GM13977 (cell line): ENCODE data around the gene COL4A2.

Experiments used
- DNase-seq: peaks from one replicate; pipeline ENCODE4 v3.0.0; 2012; ENCODE audit warnings: low spot score
- CTCF ChIP-seq: IDR thresholded peaks from 2 replicates; pipeline ENCODE4 v1.5.1; 2012; ENCODE audit warnings: mild to moderate bottlenecking, control low read depth; ENCODE audit not compliant: insufficient read depth; ENCODE audit errors: extremely low read depth, missing control alignments
- in situ Hi-C: fragments of 300-500 bp; cut with MboI; formaldehyde crosslinking; loops from one replicate; pipeline ENCODE4 v1.12.0; 2022; ENCODE audit warnings: low sequenced_read_pairs, low pct_unique_long_range_greater_than_20kb, mixed read lengths, inconsistent platforms; ENCODE audit not compliant: unreplicated experiment

COL4A2 gene

GRCh38 chr13:110421696-110422385 is 114.8 kb downstream of the COL4A2 start:
- no peak for TF ChIP-seq CTCF
- in situ Hi-C loops = no loop called here
- DNase-seq = peak; percentile 28

GRCh38 chr13:110422913-110423688 is 116.0 kb downstream of the COL4A2 start:
- in situ Hi-C loops = no loop called here
- no peak for DNase-seq
- TF ChIP-seq CTCF = no peak

- no peak for TF ChIP-seq CTCF
- in situ Hi-C loops = no loop called here
- DNase-seq = no peak
Observed at GRCh38 chr13:110423689-110424302, 116.7 kb downstream of the COL4A2 start.

- TF ChIP-seq CTCF = no peak
- in situ Hi-C loops = no loop called here
- DNase-seq = no peak
Observed at GRCh38 chr13:110424569-110425443, 117.7 kb downstream of the COL4A2 start.

GRCh38 chr13:110425444-110425780 is 118.3 kb downstream of the COL4A2 start:
- in situ Hi-C loops = no loop called here
- DNase-seq = no peak
- TF ChIP-seq CTCF = no peak

GRCh38 chr13:110426735-110427134 is 119.7 kb downstream of the COL4A2 start:
- in situ Hi-C loops = no loop called here
- no peak for TF ChIP-seq CTCF
- DNase-seq = no peak
